GM19238 (cell line): ENCODE measurements around the gene THAP10.

ENCODE experiments used
- DNase-seq: peaks from one replicate; pipeline ENCODE4 v3.0.0; 2011; ENCODE audit warnings: low spot score; ENCODE audit not compliant: insufficient read length

The THAP10 gene

GRCh38 chr15:70853973-70854665 is 38.1 kb downstream of the THAP10 start, which contains the start of gene LARP6:
TSS of gene LARP6 (minus strand) at chr15:70854157. CDS start at chr15:70854088, 69 bp downstream.
- DNase-seq, result peak; percentile 7

DNA sequence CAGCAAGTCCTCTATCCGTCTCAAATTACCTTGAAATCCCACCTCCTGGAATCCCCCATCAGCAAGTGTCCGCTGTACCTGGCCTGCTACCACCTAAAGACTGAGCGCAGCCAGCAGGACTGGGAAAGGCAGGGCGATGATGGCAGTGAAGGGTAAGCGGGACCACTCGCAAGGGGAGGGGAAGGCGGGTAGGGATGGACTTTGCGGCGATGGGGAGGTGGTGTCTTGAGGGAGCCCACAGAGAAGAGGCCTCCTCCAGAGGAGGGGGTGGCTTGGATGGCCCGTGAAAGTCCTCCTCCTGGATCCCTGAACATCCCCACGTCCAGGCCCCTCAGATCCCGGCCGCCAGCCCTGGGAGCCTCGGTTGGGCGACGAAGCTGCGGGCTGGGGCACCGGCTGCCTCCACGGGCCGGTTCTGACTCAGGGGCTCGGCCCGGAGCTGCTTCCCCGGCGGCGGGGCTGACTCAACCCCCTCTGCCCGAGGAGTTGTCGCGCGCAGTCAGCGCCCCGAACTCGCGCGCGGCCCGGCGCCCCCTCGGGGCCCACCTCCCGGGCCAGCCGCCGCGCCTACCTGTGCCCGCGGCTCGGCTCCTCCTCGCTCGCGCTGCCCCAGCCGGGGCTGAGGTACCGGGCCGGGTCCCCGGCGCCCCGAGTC is 38.8 kb downstream of the THAP10 start:
- DNase-seq, result no peak

- no peak for DNase-seq
Observed at GRCh38 chr15:70852501-70853317, 39.5 kb downstream of the THAP10 start.

DNA sequence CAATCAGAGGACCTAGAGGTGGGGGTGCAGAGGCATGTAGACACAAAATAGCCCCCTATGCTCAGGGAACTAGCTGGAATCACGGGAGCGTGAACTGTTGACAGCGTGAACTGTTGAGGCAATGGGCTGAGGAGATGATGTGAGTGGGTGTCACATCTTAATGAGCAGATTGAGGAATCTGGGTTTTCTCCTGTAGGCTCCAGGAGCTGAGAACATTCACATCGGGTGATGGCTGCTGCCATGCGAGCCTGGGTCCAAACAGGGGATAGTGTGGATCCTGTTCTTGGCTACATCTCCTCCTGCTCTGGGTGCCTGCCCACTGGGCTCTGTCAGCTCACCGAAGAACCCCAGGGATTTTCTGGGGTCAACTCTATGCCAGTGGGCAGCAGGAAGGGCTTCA is 40.3 kb downstream of the THAP10 start:
- DNase-seq, result no peak

- no peak for DNase-seq
Observed at GRCh38 chr15:70845602-70846360, 46.5 kb downstream of the THAP10 start.

DNA sequence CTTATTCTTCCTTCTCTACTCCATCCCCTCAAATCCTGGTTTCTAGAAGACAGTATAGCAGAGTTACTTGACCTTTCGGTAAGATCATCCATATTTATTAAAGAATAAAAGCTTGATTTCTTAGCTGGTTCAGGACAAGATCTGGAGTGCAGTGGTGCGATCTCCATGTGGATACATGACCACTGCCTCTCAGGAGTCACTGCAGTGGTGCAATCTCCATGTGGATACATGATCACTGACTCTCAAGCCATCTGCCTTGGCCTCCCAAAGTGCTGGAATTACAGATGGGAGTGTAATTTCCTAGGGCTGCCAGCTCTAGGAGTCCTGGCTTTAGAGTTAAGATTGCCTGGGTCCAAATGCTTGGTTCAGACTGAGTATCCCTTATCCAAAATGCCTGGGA is 54.8 kb downstream of the THAP10 start:
- DNase-seq, result no peak

DNA sequence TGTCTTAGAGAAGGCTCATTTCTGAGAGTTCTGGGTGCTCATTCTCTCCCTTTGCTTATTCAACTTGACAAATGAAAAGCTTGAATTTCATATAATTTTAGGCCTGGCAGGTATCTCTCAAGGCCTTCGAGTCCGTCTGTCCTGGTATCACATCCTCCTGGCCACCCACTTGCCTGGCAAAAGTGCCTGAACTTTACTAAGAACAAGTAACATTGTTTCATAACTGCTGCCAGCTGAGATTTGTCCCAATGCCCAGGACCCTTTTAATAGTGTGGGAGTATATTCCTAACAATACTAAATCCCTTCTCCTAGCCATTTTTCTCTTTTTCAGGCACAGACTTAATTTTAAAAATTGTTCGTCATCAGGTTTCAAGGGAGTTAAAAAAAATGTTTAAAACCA is 56.4 kb downstream of the THAP10 start:
- no peak for DNase-seq

DNA sequence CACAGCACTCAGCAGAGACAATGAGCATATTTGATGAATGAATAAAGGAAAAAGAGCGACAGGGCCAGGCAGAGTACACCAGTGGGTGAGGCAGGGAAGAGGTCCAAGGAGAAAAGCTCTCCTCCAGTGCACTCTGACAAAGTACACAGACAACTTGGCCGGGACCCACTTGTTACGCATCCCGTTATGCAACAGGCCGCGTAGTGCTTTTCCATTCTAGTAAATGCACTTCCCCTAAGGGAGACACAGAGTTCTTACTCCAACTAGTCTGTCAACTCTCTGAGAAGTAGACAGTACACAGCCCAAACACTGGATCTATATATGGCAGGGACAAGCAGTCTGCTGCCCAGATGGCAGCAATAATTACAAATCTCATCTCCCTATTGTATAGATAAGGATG is 56.8 kb downstream of the THAP10 start:
- no peak for DNase-seq

DNA sequence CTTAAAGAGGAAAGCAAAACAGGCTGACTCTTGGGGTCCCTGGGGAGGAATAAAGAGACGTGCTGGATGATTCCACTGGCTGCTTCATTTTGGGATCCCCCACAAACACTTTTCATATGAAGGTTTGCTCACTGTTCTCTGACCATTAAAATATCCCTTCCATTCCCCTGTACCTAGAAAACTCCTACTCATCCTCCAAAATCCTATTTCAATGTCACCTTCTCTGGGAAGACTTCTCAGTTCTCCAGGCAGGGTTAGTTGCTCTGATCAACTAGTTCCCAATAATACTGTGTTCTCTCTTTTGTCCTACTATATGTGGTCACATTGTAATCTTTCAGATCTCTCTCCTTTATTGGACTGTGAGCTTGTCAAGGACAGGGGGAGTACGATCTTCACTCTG is 57.2 kb downstream of the THAP10 start:
- DNase-seq, result no peak

DNA sequence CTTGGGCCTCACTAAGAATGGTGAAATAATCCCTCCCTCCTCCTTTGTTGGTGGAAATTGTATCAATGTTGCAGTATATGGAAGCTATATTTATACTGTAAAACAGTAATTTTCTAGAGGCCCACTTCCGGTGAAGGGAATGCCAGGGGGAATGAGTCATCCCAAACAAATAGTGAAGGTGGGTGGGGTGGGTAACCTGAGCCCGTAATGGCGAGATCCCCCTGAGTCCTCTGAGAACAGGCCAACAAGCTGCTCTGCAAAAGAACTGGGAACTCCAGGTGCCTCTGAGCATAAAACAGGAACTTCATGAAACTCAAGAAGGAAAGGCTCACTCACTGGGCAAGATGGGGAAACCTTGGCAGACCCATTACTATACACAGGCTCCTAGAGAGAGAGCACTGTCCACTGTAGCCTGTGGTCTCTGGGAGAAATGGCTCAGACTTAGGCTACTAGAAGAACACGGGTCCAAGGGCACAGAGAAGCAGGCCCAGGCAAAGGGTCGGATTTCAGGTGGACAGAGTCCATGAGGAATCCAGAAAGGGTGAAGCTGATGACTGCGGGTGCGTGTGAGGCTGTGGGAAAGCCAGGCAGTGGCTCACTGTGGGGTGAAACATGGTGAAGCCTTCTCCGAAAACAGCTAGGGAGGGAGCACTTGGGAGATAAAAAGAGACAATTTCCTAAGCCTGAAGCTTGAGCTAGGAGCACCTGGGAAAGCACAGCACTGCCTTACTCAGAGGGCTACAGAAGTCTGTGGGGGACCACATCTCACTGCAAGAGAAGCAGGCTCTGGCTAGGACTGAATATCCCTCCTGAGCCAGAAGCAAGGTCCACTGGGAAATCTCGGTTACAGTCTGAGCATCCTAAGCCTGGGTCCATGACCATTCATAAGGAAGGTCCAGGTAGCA is 58.1 kb downstream of the THAP10 start:
- DNase-seq, result no peak

DNA sequence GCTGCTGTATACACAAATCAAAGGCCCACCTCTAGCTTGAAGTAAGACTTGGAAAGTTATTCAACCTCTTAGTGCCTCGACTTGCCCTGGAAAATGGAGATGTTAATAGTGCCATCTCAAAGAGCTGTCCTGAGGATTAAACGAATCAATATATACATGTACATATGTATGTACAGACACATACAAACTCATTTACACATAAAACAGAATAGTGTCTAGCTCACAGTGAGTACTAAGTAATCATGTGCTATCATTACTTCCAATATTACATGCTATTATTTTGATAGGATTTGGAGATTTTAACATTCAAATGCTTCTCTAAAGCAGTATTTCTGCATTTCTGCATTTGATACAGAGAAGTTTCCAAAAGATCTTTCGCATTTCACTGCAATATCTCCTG is 58.8 kb downstream of the THAP10 start:
- DNase-seq, result no peak

DNA sequence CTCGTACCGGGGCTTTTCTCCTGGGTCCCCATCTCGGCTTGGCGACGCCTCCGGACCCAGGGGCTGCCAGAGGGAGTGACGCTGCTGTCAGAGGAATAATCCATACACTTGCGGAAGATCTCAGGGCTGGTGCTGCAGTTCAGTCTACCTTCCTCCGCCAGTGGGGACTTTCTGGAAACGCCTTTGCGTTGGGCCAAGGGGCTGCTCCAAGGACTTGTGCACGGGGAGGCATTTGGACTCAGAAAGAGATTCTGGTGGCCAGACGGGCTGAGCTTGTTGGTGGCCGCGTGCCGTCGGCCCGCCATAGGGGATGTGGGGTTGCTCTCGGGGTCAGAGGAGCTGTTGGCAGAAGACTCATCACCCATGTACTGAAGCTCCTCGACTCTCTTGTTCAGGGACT is 60.1 kb downstream of the THAP10 start:
- no peak for DNase-seq
